Measurements from ENCODE around the gene MICU2.

Gene MICU2

GRCh38 chr13:21517576-21517975, 86.4 kb downstream of the MICU2 start:
- Histone ChIP-seq H3K9ac (ENCODE audit: insufficient read length) (no peak overlapping the region), H3K27ac (no peak overlapping the region), H3K36me3 (ENCODE audit: insufficient read depth, low read length) (peaks cover 9% of the 10 kb centered on the region; the same call in 1 of the 2 replicates), H3K9me3 (ENCODE audit: low read depth, low read length) (no peaks in the 10 kb centered on the region), H3K4me3 (no peak overlapping the region)
- DNase-seq (ENCODE audit: low read depth, low spot score): no peak
- no peak for TF ChIP-seq POLR2AphosphoS5 (IDR thresholded peaks at IDR 0.05; ENCODE audit: borderline replicate concordance, low read depth, low read length)
- no peak for TF ChIP-seq FOXP2 (optimal IDR thresholded peaks at IDR 0.05; ENCODE audit: control extremely low read depth, extremely low read length, insufficient read depth)

DNA sequence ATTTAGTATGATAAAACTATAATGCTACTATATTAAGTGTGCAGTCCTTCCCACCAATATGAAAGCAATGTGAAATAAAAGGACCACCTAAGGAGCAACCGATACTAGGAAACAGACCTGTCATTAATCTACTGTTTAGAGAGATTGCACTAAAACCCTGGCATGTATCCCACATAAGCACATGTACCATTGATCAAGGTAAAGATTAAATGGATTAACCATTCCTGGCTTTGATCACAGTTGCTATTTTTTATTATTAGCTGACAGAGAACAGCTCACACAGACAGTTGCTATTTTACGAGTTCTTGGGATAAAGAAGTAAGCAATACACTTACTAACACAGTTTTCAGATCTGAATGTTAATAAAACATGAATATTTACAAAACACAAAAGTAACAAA, 87.2 kb downstream of the MICU2 start:
- no peak for DNase-seq (ENCODE audit: low read depth, low spot score)
- TF ChIP-seq EZH2 (IDR thresholded peaks at IDR 0.05): no peak
- no peak for TF ChIP-seq FOXP2 (optimal IDR thresholded peaks at IDR 0.05; ENCODE audit: control extremely low read depth, extremely low read length, insufficient read depth)
- TF ChIP-seq POLR2AphosphoS5 (IDR thresholded peaks at IDR 0.05; ENCODE audit: borderline replicate concordance, low read depth, low read length): no peak
- H3K9me3 ChIP-seq (ENCODE audit: low read depth, low read length): no peaks in the 10 kb centered on the region
- H3K9ac ChIP-seq (ENCODE audit: insufficient read length): no peak overlapping the region
- no peak overlapping the region for H3K4me3 ChIP-seq
- peaks cover 4% of the 10 kb centered on the region; the same call in 1 of the 2 replicates for H3K36me3 ChIP-seq (ENCODE audit: insufficient read depth, low read length)
- no peak overlapping the region for H3K27ac ChIP-seq

GRCh38 chr13:21511849-21512248, 92.1 kb downstream of the MICU2 start:
- TF ChIP-seq FOXP2 (optimal IDR thresholded peaks at IDR 0.05; ENCODE audit: control extremely low read depth, extremely low read length, insufficient read depth): no peak
- TF ChIP-seq EZH2 (IDR thresholded peaks at IDR 0.05): no peak
- TF ChIP-seq POLR2AphosphoS5 (IDR thresholded peaks at IDR 0.05; ENCODE audit: borderline replicate concordance, low read depth, low read length): no peak
- no peak for DNase-seq (ENCODE audit: low read depth, low spot score)

GRCh38 chr13:21504379-21504778, 99.6 kb downstream of the MICU2 start:
- no peak overlapping the region for H3K4me3 ChIP-seq
- peaks cover 17% of the 10 kb centered on the region for H3K36me3 ChIP-seq (ENCODE audit: insufficient read depth, low read length)
- TF ChIP-seq EZH2 (IDR thresholded peaks at IDR 0.05): no peak
- TF ChIP-seq POLR2AphosphoS5 (IDR thresholded peaks at IDR 0.05; ENCODE audit: borderline replicate concordance, low read depth, low read length): no peak
- TF ChIP-seq FOXP2 (optimal IDR thresholded peaks at IDR 0.05; ENCODE audit: control extremely low read depth, extremely low read length, insufficient read depth): no peak
- H3K27ac ChIP-seq: no peak overlapping the region
- H3K9me3 ChIP-seq (ENCODE audit: low read depth, low read length): no peaks in the 10 kb centered on the region
- no peak for DNase-seq (ENCODE audit: low read depth, low spot score)
- H3K9ac ChIP-seq (ENCODE audit: insufficient read length): no peak overlapping the region

More at GRCh38 chr13:21511849-21512248, 92.1 kb downstream of the MICU2 start:
- Histone ChIP-seq H3K36me3 (ENCODE audit: insufficient read depth, low read length) (peaks cover 16% of the 10 kb centered on the region), H3K9ac (ENCODE audit: insufficient read length) (no peak overlapping the region), H3K4me3 (no peak overlapping the region), H3K9me3 (ENCODE audit: low read depth, low read length) (no peaks in the 10 kb centered on the region), H3K27ac (no peak overlapping the region)

- Histone ChIP-seq H3K36me3 (ENCODE audit: insufficient read depth, low read length) (peaks cover 14% of the 10 kb centered on the region), H3K9me3 (ENCODE audit: low read depth, low read length) (no peaks in the 10 kb centered on the region), H3K9ac (ENCODE audit: insufficient read length) (no peak overlapping the region), H3K27ac (no peak overlapping the region), H3K4me3 (no peak overlapping the region)
- TF ChIP-seq EZH2 (IDR thresholded peaks at IDR 0.05) (no peak), POLR2AphosphoS5 (IDR thresholded peaks at IDR 0.05; ENCODE audit: borderline replicate concordance, low read depth, low read length) (no peak), FOXP2 (optimal IDR thresholded peaks at IDR 0.05; ENCODE audit: control extremely low read depth, extremely low read length, insufficient read depth) (no peak)
- no peak for DNase-seq (ENCODE audit: low read depth, low spot score)
These were observed 102.3 kb downstream of the MICU2 start for GRCh38 chr13:21501686-21502085.

- Histone ChIP-seq H3K4me3 (no peak overlapping the region), H3K9me3 (ENCODE audit: low read depth, low read length) (peaks cover 8% of the 10 kb centered on the region; the same call in 1 of the 2 replicates), H3K36me3 (ENCODE audit: insufficient read depth, low read length) (peaks cover 14% of the 10 kb centered on the region; the same call in 1 of the 2 replicates), H3K27ac (no peak overlapping the region), H3K9ac (ENCODE audit: insufficient read length) (no peak overlapping the region)
- DNase-seq (ENCODE audit: low read depth, low spot score): no peak
- TF ChIP-seq FOXP2 (optimal IDR thresholded peaks at IDR 0.05; ENCODE audit: control extremely low read depth, extremely low read length, insufficient read depth) (no peak), POLR2AphosphoS5 (IDR thresholded peaks at IDR 0.05; ENCODE audit: borderline replicate concordance, low read depth, low read length) (no peak), EZH2 (IDR thresholded peaks at IDR 0.05) (no peak)
These were observed 117.6 kb downstream of the MICU2 start for GRCh38 chr13:21486322-21486721.

GRCh38 chr13:21483748-21484147, 120.2 kb downstream of the MICU2 start:
- TF ChIP-seq EZH2 (IDR thresholded peaks at IDR 0.05) (no peak), POLR2AphosphoS5 (IDR thresholded peaks at IDR 0.05; ENCODE audit: borderline replicate concordance, low read depth, low read length) (no peak), FOXP2 (optimal IDR thresholded peaks at IDR 0.05; ENCODE audit: control extremely low read depth, extremely low read length, insufficient read depth) (no peak)
- H3K4me3 ChIP-seq: no peak overlapping the region
- no peak for DNase-seq (ENCODE audit: low read depth, low spot score)
- no peak overlapping the region for H3K27ac ChIP-seq
- peaks cover 8% of the 10 kb centered on the region; the same call in 1 of the 2 replicates for H3K9me3 ChIP-seq (ENCODE audit: low read depth, low read length)
- no peak overlapping the region for H3K9ac ChIP-seq (ENCODE audit: insufficient read length)
- H3K36me3 ChIP-seq (ENCODE audit: insufficient read depth, low read length): no peaks in the 10 kb centered on the region

- no peak for DNase-seq (ENCODE audit: low read depth, low spot score)
- TF ChIP-seq POLR2AphosphoS5 (IDR thresholded peaks at IDR 0.05; ENCODE audit: borderline replicate concordance, low read depth, low read length) (no peak), EZH2 (IDR thresholded peaks at IDR 0.05) (no peak), FOXP2 (optimal IDR thresholded peaks at IDR 0.05; ENCODE audit: control extremely low read depth, extremely low read length, insufficient read depth) (no peak)
- H3K36me3 ChIP-seq (ENCODE audit: insufficient read depth, low read length): no peaks in the 10 kb centered on the region
- H3K27ac ChIP-seq: no peak overlapping the region
- H3K9me3 ChIP-seq (ENCODE audit: low read depth, low read length): 0 out of 2 replicates have a peak, but pooled peaks cover 4% of the 10 kb centered on the region
- H3K9ac ChIP-seq (ENCODE audit: insufficient read length): no peak overlapping the region
- no peak overlapping the region for H3K4me3 ChIP-seq
These were observed 122.6 kb downstream of the MICU2 start for GRCh38 chr13:21481359-21481758.

Data from SK-N-MC (cell line).